Measurements from ENCODE around the gene MBTPS1. TPM values are rescaled to one million over a fixed set of nuclear protein-coding genes. Genes with fewer than 3 reads are reported as not detected.

The MBTPS1 gene
- total and polyA plus RNA-seq, 3 donors from 2014 or later, result 59.0 to 122 (median 104) TPM

- H3K27me3 ChIP-seq, result no peaks in the 10 kb centered on the region
- TF ChIP-seq POLR2A (IDR thresholded peaks at IDR 0.05) (no peak), CTCF (IDR thresholded peaks at IDR 0.05) (no peak)
- peaks cover 30% of the 10 kb centered on the region for H3K4me1 ChIP-seq
- intact Hi-C loops (cut with DNase I; ENCODE audit: low total_unique reads), result loop anchor here (5.0 kb wide), 1 partner anchor 93 kb away; the partner anchor contains the start of gene NECAB2
- no peak overlapping the region for H3K4me3 ChIP-seq
- DNase-seq, result peak; percentile 13
- no peaks in the 10 kb centered on the region for H3K9me3 ChIP-seq
- H3K36me3 ChIP-seq (ENCODE audit: low read depth, missing control alignments), result no peaks in the 10 kb centered on the region
- 94 to 95% methylated on average over 19 to 28 of the region's 28 CpGs for WGBS, 2 donors
- H3K27ac ChIP-seq, result no peak overlapping the region
Observed at GRCh38 chr16:84059946-84060901, 56.5 kb downstream of the MBTPS1 start.

GRCh38 chr16:84059111-84059510 lies 57.6 kb downstream of the MBTPS1 start:
- intact Hi-C loops (cut with DNase I; ENCODE audit: low total_unique reads), result no loop called here
- Histone ChIP-seq H3K27me3 (no peaks in the 10 kb centered on the region), H3K27ac (peak overlapping the region; percentile 14 to 55), H3K9me3 (no peaks in the 10 kb centered on the region), H3K4me3 (no peak overlapping the region), H3K36me3 (ENCODE audit: low read depth, missing control alignments) (no peaks in the 10 kb centered on the region), H3K4me1 (peaks cover 31% of the 10 kb centered on the region)
- no peak for TF ChIP-seq POLR2A (IDR thresholded peaks at IDR 0.05)
- TF ChIP-seq CTCF (IDR thresholded peaks at IDR 0.05), result no peak
- DNase-seq, result peak; percentile 15
- 78 to 90% methylated on average over 11 of the region's 11 CpGs for WGBS, 2 donors

GRCh38 chr16:84058664-84059063 lies 58.1 kb downstream of the MBTPS1 start:
- TF ChIP-seq POLR2A (IDR thresholded peaks at IDR 0.05) (no peak), CTCF (IDR thresholded peaks at IDR 0.05) (no peak)
- H3K4me3 ChIP-seq, result no peak overlapping the region
- intact Hi-C loops (cut with DNase I; ENCODE audit: low total_unique reads), result no loop called here
- H3K9me3 ChIP-seq, result no peaks in the 10 kb centered on the region
- peaks cover 31% of the 10 kb centered on the region for H3K4me1 ChIP-seq
- peak overlapping the region; percentile 14 to 55 for H3K27ac ChIP-seq
- no peaks in the 10 kb centered on the region for H3K27me3 ChIP-seq
- DNase-seq, result peak; percentile 84
- no peaks in the 10 kb centered on the region for H3K36me3 ChIP-seq (ENCODE audit: low read depth, missing control alignments)
- 33 to 53% methylated on average over 11 of the region's 11 CpGs for WGBS, 2 donors

GRCh38 chr16:84058211-84058610 lies 58.5 kb downstream of the MBTPS1 start:
- Histone ChIP-seq H3K36me3 (ENCODE audit: low read depth, missing control alignments) (no peaks in the 10 kb centered on the region), H3K27ac (peak overlapping the region; percentile 14 to 55), H3K9me3 (no peaks in the 10 kb centered on the region), H3K4me3 (no peak overlapping the region), H3K4me1 (peaks cover 31% of the 10 kb centered on the region), H3K27me3 (no peaks in the 10 kb centered on the region)
- intact Hi-C loops (cut with DNase I; ENCODE audit: low total_unique reads), result no loop called here
- WGBS, 2 donors, result 88 to 91% methylated on average over 10 to 15 of the region's 15 CpGs
- no peak for DNase-seq
- TF ChIP-seq POLR2A (IDR thresholded peaks at IDR 0.05), result no peak
- TF ChIP-seq CTCF (IDR thresholded peaks at IDR 0.05), result no peak
